Tibial artery (tissue), 4 donors: ENCODE data around the gene LSR.
"Not testable (repeated sequence)": the region's sequence is repeated elsewhere in the genome, so short reads cannot be mapped to it uniquely, and the experiment has no call there.

Experiments used
- DNase-seq, 2 donors: peaks; one replicate each; pipeline ENCODE4 v3.0.0-alpha.2; 2019
- H3K27ac ChIP-seq, 2 donors: fragments of 200-600 bp; sonication (generic) in 1 of 2; 1 replicate in 1 of 2; 2 replicates in 1 of 2; pipeline ENCODE4 v1.5.1; 2018 to 2019; ENCODE audit warnings: mild to moderate bottlenecking in 1 of 2
- H3K27me3 ChIP-seq, 2 donors: fragments of 200-600 bp; sonication (generic) in 1 of 2; one replicate each; pipeline versions ENCODE4 v1.5.1 to v1.6.0; 2016 to 2019
- H3K36me3 ChIP-seq, 3 donors: fragments of 200-600 bp; sonication (generic) in 2 of 3; one replicate each; pipeline ENCODE4 v1.5.1; 2016 to 2019; ENCODE audit warnings: mild to moderate bottlenecking in 2 of 3
- H3K4me1 ChIP-seq, 4 donors: fragments of 200-600 bp; sonication (generic) in 2 of 4; 1 replicate in 3 of 4; 2 replicates in 1 of 4; pipeline ENCODE4 v1.5.1; 2016 to 2019
- H3K4me3 ChIP-seq, 2 donors: fragments of 200-600 bp; sonication (generic) in 1 of 2; 1 replicate in 1 of 2; 2 replicates in 1 of 2; pipeline ENCODE4 v1.5.1; 2018 to 2019; ENCODE audit warnings: mild to moderate bottlenecking in 2 of 2
- H3K9me3 ChIP-seq, 3 donors: fragments of 200-600 bp; sonication (generic) in 1 of 3; one replicate each; pipeline ENCODE4 v1.5.1; 2016 to 2019
- CTCF ChIP-seq, 2 experiments: fragments of 200-600 bp in 1 of 2; fragments of 450-650 bp in 1 of 2; IDR thresholded peaks; one replicate each; pipeline ENCODE4 v1.5.1; 2017 to 2019; ENCODE audit warnings: antibody characterized with exemption in 2 of 2, mild to moderate bottlenecking in 1 of 2, moderate library complexity in 1 of 2
- intact Hi-C: fragments of 100-400 bp; cut with DNase I; formaldehyde crosslinking; loops from one replicate; pipeline ENCODE4 v1.15.0; 2023; ENCODE audit warnings: low total_unique reads

LSR gene

GRCh38 chr19:35279374-35279773 is 30.6 kb downstream of the LSR start:
- no peak for DNase-seq
- Histone ChIP-seq H3K4me3 (no peak overlapping the region), H3K27ac (no peak overlapping the region), H3K4me1 (peaks cover 0 to 9% (median 1%) of the 10 kb centered on the region in 4 donors), H3K9me3 (no peaks in the 10 kb centered on the region), H3K27me3 (peaks cover 0 to 8% of the 10 kb centered on the region in 2 donors), H3K36me3 (peaks cover 36 to 58% (median 43%) of the 10 kb centered on the region in 3 donors)
- intact Hi-C loops = loop anchor here (10.0 kb wide), 1 partner anchor 215 kb away; no protein-coding TSS in a partner anchor
- TF ChIP-seq CTCF (IDR thresholded peaks at IDR 0.05) = no peak

- H3K4me1 ChIP-seq = peaks cover 0 to 9% (median 1%) of the 10 kb centered on the region in 4 donors
- no peak for DNase-seq
- H3K4me3 ChIP-seq = no peak overlapping the region
- H3K36me3 ChIP-seq = peaks cover 27 to 50% (median 38%) of the 10 kb centered on the region in 3 donors
- H3K27me3 ChIP-seq = peaks cover 0 to 8% of the 10 kb centered on the region in 2 donors
- no peak overlapping the region for H3K27ac ChIP-seq
- TF ChIP-seq CTCF (IDR thresholded peaks at IDR 0.05) = no peak
- intact Hi-C loops = loop anchor here (10.0 kb wide), 1 partner anchor 215 kb away; no protein-coding TSS in a partner anchor
- no peaks in the 10 kb centered on the region for H3K9me3 ChIP-seq
Observed at GRCh38 chr19:35279985-35280821, 31.4 kb downstream of the LSR start.

GRCh38 chr19:35281303-35281702 is 32.5 kb downstream of the LSR start:
- Histone ChIP-seq H3K36me3 (peaks cover 19 to 41% (median 34%) of the 10 kb centered on the region in 3 donors), H3K27ac (no peak overlapping the region), H3K4me3 (no peak overlapping the region), H3K9me3 (no peaks in the 10 kb centered on the region), H3K4me1 (peaks cover 0 to 9% (median 1%) of the 10 kb centered on the region in 4 donors), H3K27me3 (peaks cover 0 to 8% of the 10 kb centered on the region in 2 donors)
- TF ChIP-seq CTCF (IDR thresholded peaks at IDR 0.05) = no peak
- intact Hi-C loops = no loop called here
- no peak for DNase-seq

GRCh38 chr19:35284153-35285094 is 35.6 kb downstream of the LSR start:
- Histone ChIP-seq H3K9me3 (no peaks in the 10 kb centered on the region), H3K36me3 (peaks cover 2 to 10% (median 3%) of the 10 kb centered on the region in 3 donors), H3K4me1 (peaks cover 0 to 9% (median 1%) of the 10 kb centered on the region in 4 donors), H3K27me3 (peaks cover 0 to 8% of the 10 kb centered on the region in 2 donors), H3K4me3 (no peak overlapping the region), H3K27ac (no peak overlapping the region)
- no peak for TF ChIP-seq CTCF (IDR thresholded peaks at IDR 0.05)
- no peak for DNase-seq
- intact Hi-C loops = no loop called here

- no peak for TF ChIP-seq CTCF (IDR thresholded peaks at IDR 0.05)
- H3K4me3 ChIP-seq = no peak overlapping the region
Observed at GRCh38 chr19:35285095-35285449, 36.3 kb downstream of the LSR start.

GRCh38 chr19:35285465-35285864 is 36.7 kb downstream of the LSR start:
- H3K27ac ChIP-seq, H3K4me3 ChIP-seq, DNase-seq, H3K4me1 ChIP-seq, H3K36me3 ChIP-seq, intact Hi-C loops, H3K9me3 ChIP-seq: not testable (repeated sequence)
- H3K27me3 ChIP-seq = peaks cover 0 to 12% of the 10 kb centered on the region in 2 donors

More at GRCh38 chr19:35285095-35285449, 36.3 kb downstream of the LSR start:
- intact Hi-C loops = no loop called here
- Histone ChIP-seq H3K4me1 (peaks cover 0 to 8% (median under 1%) of the 10 kb centered on the region in 4 donors), H3K36me3 (peaks cover 0 to 3% (median 0%) of the 10 kb centered on the region in 3 donors), H3K27ac (no peak overlapping the region), H3K9me3 (no peaks in the 10 kb centered on the region), H3K27me3 (peaks cover 0 to 8% of the 10 kb centered on the region in 2 donors)
- DNase-seq = no peak

- H3K9me3 ChIP-seq, H3K4me3 ChIP-seq, H3K4me1 ChIP-seq, intact Hi-C loops, H3K36me3 ChIP-seq, H3K27ac ChIP-seq, DNase-seq: not testable (repeated sequence)
- H3K27me3 ChIP-seq = peaks cover 0 to 18% of the 10 kb centered on the region in 2 donors
Observed at GRCh38 chr19:35286101-35286500, 37.3 kb downstream of the LSR start.
